Measurements from ENCODE around the gene KCNG1.

- TF ChIP-seq CTCF (IDR thresholded peaks at IDR 0.05; ENCODE audit: low read depth, low read length) (no peak), MAX (IDR thresholded peaks at IDR 0.05; ENCODE audit: low read depth, low read length) (no peak)
Measured at GRCh38 chr20:51042064-51042463, 19.2 kb upstream of the KCNG1 start.

Data from NB4 (cell line).